HUDEP-2 (cell line): ENCODE data around the gene PRKCB.
"Not testable (repeated sequence)": the region's sequence is repeated elsewhere in the genome, so short reads cannot be mapped to it uniquely, and the experiment has no call there.

ENCODE experiments used
- DNase-seq, 76 experiments: peaks; one replicate each; lab custom pipeline; 2025; ENCODE audit not compliant: unreplicated experiment in 76 of 76; lab: John Stamatoyannopoulos, UW

Gene PRKCB

GRCh38 chr16:23900480-23901177 lies 64.8 kb downstream of the PRKCB start:
- DNase-seq, result peak in 19 of 76 experiments; percentile 10 to 73 (median 36)

- peak in 73 of 76 experiments; percentile 38 to 92 (median 75) for DNase-seq
These were observed 65.6 kb downstream of the PRKCB start for GRCh38 chr16:23901178-23902033.

GRCh38 chr16:23902034-23902747 lies 66.4 kb downstream of the PRKCB start:
- peak in 13 of 76 experiments; percentile 6 to 70 (median 23) for DNase-seq

- DNase-seq, result no peak
These were observed 67.1 kb downstream of the PRKCB start for GRCh38 chr16:23902748-23903414.

DNA sequence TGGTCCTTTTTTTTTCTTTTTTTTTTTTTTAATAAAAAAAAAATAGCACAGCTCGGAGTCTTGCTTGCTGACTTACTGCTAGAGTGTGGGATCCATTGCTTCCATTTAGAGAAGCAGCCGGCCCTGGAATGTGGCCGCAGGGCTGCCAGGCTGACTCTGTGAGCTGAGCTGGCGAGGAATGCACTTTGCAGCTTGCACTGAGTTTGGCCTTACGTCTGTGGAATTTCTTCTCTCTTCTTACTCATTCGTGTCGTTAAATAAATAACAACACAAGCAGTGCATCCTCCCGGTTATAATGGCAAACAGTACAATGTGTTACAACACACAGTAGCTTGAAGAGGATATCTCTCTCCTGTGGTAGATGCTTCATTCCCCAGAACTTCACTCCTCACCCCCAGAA lies 69.2 kb downstream of the PRKCB start:
- DNase-seq, result no peak

- DNase-seq, result peak in 74 of 76 experiments; percentile 23 to 87 (median 72)
These were observed 71.7 kb downstream of the PRKCB start for GRCh38 chr16:23907457-23907902.

GRCh38 chr16:23907903-23908302 lies 72.1 kb downstream of the PRKCB start:
- DNase-seq, result no peak

DNA sequence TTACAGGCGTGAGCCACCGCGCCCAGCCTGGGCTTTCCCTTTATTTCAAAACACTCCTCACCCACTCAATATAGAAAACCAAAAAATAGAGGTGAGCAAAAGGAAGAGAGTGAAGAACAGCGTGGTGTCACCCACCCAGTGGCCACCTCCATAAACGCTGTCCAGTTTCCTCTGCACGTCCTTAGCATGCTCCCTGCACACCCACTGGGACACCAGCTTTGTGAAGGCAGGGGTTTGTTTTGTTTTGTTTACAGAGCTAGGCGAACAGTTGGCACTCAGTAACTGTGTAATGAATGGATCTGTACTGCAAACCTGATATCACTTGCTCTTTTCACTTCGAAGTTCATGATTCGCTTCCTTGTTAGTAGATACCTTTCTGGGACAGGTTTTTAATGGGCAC lies 73.0 kb downstream of the PRKCB start:
- no peak for DNase-seq

DNA sequence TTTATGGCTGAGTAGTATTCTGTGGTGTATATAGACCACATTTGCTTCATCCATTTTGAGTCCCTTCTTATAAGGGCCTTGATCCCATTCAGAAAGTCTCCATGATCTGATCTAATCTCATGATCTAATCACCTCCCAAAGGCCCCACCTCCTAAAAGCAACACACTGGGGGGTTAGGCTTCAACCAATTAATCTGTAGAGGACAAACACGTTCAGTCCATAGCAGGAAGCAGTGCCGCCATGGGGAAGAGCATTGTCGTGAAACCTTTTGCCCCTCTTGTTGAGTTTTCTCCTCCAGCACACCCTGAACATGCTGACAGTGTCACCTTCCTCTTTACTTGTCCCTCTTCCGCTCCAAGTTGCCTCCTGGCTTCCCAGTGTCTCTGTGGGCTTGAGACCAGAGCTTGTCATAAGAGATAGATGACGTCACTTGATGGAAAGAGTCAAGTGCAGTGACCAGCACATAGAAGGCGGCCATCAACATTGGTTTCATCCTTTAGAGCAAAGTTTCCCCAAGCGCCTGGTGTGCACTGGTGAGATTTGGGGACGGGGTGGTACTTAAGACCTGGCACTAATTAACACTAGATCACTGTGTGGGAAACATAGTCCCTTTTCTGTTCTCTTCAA lies 74.1 kb downstream of the PRKCB start:
- DNase-seq, result no peak

- no peak for DNase-seq
These were observed 79.3 kb downstream of the PRKCB start for GRCh38 chr16:23914946-23915530.

- DNase-seq, result not testable (repeated sequence)
These were observed 80.8 kb downstream of the PRKCB start for GRCh38 chr16:23916552-23916951.

- DNase-seq, result no peak
These were observed 81.8 kb downstream of the PRKCB start for GRCh38 chr16:23917621-23918020.

DNA sequence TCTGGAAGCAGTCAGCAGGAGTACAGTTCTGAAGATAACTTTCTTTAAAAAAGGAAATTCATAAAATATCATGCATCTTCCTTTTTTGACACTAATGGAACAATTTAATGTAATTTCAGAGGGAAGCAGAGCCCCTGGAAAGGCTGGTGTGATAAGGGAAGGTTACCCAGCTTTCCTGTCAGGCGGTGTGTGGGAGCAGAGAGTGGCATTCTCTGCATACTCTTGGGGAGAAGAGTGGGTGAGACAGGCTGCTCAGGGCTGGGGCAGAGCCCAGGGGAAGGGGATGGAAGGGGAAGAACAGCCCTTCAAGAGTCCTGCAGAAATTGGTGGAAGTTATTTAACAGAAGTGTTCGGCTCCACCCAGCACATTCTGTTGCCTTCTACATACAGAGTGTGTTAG lies 84.7 kb downstream of the PRKCB start:
- DNase-seq, result no peak

- DNase-seq, result no peak
These were observed 85.1 kb downstream of the PRKCB start for GRCh38 chr16:23920899-23921298.

DNA sequence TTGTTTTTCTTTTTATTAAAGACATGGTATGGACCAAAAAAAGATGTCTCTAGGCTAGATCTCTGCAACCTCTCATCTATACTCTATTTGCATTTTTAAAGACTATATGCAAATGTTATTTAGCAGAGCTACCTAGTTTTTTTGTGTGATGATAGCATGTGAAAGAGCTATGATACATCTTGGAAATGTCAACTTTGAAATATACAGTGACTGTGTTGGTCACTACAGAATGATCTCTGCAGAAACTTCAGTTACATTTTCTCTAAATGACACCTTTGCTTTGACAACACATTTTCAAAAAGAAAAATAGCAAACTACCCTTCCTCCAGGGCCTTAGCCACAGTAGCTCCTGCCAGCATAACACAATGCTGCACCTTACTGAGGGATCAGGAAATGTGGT lies 86.6 kb downstream of the PRKCB start:
- DNase-seq, result no peak

GRCh38 chr16:23924128-23924527 lies 88.3 kb downstream of the PRKCB start:
- no peak for DNase-seq

- DNase-seq, result peak in 11 of 76 experiments; percentile 2 to 33 (median 16)
These were observed 92.0 kb downstream of the PRKCB start for GRCh38 chr16:23927796-23928195.

DNA sequence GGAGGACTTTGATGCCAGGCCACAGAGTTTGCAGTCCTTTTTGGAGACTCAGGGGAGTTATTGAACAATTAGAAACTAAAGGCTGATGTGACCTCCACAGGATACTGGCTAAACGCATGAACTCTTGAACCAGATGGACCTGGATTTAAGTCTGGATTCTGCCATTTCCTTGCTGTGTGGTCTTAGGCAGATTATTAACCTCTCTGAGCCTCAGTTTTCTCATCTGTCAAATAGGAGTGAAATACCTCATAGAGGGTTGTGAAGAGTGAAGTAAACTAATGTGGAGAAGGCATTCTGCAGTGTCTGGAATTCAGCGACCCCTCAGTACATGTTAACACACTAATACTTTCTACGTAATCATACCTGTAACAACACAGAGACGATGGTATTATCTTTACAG lies 93.5 kb downstream of the PRKCB start:
- no peak for DNase-seq

GRCh38 chr16:23929856-23930255 lies 94.1 kb downstream of the PRKCB start:
- no peak for DNase-seq

DNA sequence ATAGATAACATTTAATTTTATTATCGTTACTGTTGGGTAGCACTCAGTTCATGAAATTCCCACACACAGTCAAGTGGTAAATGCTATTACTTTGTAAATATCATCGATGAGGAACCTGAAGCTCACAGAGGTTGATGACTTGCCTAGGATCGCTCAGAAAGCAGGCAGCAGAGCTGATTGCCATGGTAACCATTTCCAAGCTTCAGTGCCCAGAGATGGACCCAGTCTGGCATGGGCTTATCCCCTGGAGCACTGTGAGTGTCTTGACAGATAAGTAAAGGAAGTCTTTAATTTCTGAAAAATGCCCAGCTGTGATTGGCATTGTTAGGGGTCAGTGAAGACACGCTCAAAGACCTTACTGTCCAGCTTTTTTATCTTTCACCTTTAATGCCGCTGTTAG lies 95.0 kb downstream of the PRKCB start:
- no peak for DNase-seq
